Upper lobe of left lung (tissue), 4 donors: Measurements from ENCODE around the gene STX17.

Experiments used
- EP300 ChIP-seq, 4 donors: sonication (generic); formaldehyde crosslinking; IDR thresholded peaks; one replicate each; pipeline ENCODE4 v1.5.1; 2017; ENCODE audit warnings: antibody characterized with exemption in 4 of 4, control low read depth in 2 of 4
- POLR2A ChIP-seq, 4 donors: fragments of 450-650 bp; IDR thresholded peaks; one replicate each; pipeline ENCODE4 v1.5.1; 2016 to 2017; ENCODE audit warnings: antibody characterized with exemption in 4 of 4, mild to moderate bottlenecking in 2 of 4
- POLR2AphosphoS5 ChIP-seq, 2 donors: sonication (generic); formaldehyde crosslinking; IDR thresholded peaks; one replicate each; pipeline ENCODE4 v1.5.1; 2017; ENCODE audit warnings: antibody characterized with exemption in 2 of 2
- TF ChIP-seq, protein P1 (sequence below), 6 experiments: fragments of 450-650 bp in 4 of 6; fragments of 200-600 bp in 2 of 6; sonication (generic) in 2 of 6; IDR thresholded peaks; one replicate each; pipeline ENCODE4 v1.5.1; 2016 to 2019; ENCODE audit warnings: antibody characterized with exemption in 6 of 6

DNA sequence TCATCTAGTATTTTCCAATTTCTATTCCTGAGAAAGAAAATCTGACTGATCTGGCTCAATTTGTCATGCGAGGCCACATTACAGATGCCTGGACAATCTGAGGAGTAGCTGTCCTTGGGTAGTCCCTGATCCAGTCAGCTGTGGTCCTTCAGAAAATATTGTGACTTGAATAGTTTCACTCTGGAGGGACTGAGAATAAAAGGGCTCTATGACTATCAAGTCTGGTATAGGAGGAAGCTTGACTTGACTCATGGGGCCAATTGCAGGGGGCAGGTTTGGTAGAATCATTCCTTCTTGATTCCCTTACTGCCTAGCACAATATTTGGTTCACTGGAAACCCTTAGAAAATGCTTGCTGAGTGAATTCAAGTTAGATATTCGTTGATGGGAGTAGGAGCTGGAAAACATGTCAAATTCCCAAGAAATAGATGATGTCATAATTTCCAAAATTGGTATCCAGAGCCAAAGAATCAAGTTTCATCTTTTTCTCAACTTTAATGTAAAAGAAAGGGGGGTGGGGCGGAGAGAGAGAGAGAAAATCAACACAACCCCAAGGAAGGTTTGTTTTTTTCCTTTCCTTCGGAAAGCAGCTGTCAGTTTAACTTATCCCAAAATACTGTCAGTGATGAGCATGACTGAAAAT is 32.4 kb upstream of the STX17 start:
- TF ChIP-seq POLR2A (IDR thresholded peaks at IDR 0.05) (no peak), POLR2AphosphoS5 (IDR thresholded peaks at IDR 0.05) (no peak), EP300 (IDR thresholded peaks at IDR 0.05) (no peak)
- TF ChIP-seq, protein P1, sequence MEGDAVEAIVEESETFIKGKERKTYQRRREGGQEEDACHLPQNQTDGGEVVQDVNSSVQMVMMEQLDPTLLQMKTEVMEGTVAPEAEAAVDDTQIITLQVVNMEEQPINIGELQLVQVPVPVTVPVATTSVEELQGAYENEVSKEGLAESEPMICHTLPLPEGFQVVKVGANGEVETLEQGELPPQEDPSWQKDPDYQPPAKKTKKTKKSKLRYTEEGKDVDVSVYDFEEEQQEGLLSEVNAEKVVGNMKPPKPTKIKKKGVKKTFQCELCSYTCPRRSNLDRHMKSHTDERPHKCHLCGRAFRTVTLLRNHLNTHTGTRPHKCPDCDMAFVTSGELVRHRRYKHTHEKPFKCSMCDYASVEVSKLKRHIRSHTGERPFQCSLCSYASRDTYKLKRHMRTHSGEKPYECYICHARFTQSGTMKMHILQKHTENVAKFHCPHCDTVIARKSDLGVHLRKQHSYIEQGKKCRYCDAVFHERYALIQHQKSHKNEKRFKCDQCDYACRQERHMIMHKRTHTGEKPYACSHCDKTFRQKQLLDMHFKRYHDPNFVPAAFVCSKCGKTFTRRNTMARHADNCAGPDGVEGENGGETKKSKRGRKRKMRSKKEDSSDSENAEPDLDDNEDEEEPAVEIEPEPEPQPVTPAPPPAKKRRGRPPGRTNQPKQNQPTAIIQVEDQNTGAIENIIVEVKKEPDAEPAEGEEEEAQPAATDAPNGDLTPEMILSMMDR (IDR thresholded peaks at IDR 0.05) = no peak
